ENCODE data around the gene HERC3.

HERC3 gene

GRCh38 chr4:88609794-88610193 lies 17.5 kb downstream of the HERC3 start:
- DNase-seq: peak in 1 of 2 donors; percentile 11

GRCh38 chr4:88610771-88611170 lies 18.5 kb downstream of the HERC3 start:
- no peak for DNase-seq

- peak in 1 of 2 donors; percentile 8 for DNase-seq
Observed at GRCh38 chr4:88613417-88613875, 21.2 kb downstream of the HERC3 start.

GRCh38 chr4:88614058-88614457 lies 21.8 kb downstream of the HERC3 start:
- no peak for DNase-seq

- DNase-seq: no peak
Observed at GRCh38 chr4:88616275-88617150, 24.2 kb downstream of the HERC3 start.

- no peak for DNase-seq
Observed at GRCh38 chr4:88618782-88619485, 26.7 kb downstream of the HERC3 start.

GRCh38 chr4:88619971-88620370 lies 27.7 kb downstream of the HERC3 start:
- DNase-seq: no peak

- DNase-seq: no peak
Observed at GRCh38 chr4:88621763-88622327, 29.6 kb downstream of the HERC3 start.

GRCh38 chr4:88623097-88623496 lies 30.8 kb downstream of the HERC3 start:
- no peak for DNase-seq

GRCh38 chr4:88628746-88629145 lies 36.5 kb downstream of the HERC3 start:
- no peak for DNase-seq

- DNase-seq: no peak
Observed at GRCh38 chr4:88629826-88630225, 37.5 kb downstream of the HERC3 start.

GRCh38 chr4:88630756-88631155 lies 38.5 kb downstream of the HERC3 start:
- no peak for DNase-seq

- no peak for DNase-seq
Observed at GRCh38 chr4:88643932-88644331, 51.7 kb downstream of the HERC3 start.

- DNase-seq: no peak
Observed at GRCh38 chr4:88645994-88646393, 53.7 kb downstream of the HERC3 start.

GRCh38 chr4:88646528-88647280 lies 54.4 kb downstream of the HERC3 start:
- no peak for DNase-seq

GRCh38 chr4:88649716-88650115 lies 57.4 kb downstream of the HERC3 start:
- no peak for DNase-seq

GRCh38 chr4:88653371-88653946 lies 61.2 kb downstream of the HERC3 start:
- DNase-seq: no peak

- no peak for DNase-seq
Observed at GRCh38 chr4:88655226-88655625, 62.9 kb downstream of the HERC3 start.

GRCh38 chr4:88659055-88659889 lies 67.0 kb downstream of the HERC3 start:
- peak; percentile 27 to 34 for DNase-seq

- no peak for DNase-seq
Observed at GRCh38 chr4:88659890-88660208, 67.6 kb downstream of the HERC3 start.

GRCh38 chr4:88660446-88661294 lies 68.4 kb downstream of the HERC3 start:
- DNase-seq: no peak

Data from stimulated activated CD4-positive, alpha-beta T cell treated with anti-CD3 and anti-CD28 coated beads, Interleukin-2, amount 100 ng/mL, for 24 hours (primary cell).